Neural crest cell (in vitro differentiated cells): ENCODE data around the gene TTC7B. TPM values are rescaled to one million over a fixed set of nuclear protein-coding genes. Genes with fewer than 3 reads are reported as not detected.

Experiments
- DNase-seq: peaks from one replicate; pipeline ENCODE4 v3.0.0; 2021; ENCODE audit warnings: low read depth, mixed read lengths, low spot score
- H3K27ac Mint-ChIP-seq: one replicate; pipeline ENCODE4 v1.8.0; 2021; ENCODE audit warnings: mild to moderate bottlenecking, mixed read lengths; ENCODE audit not compliant: unreplicated experiment
- H3K27me3 Mint-ChIP-seq: 2 replicates; pipeline ENCODE4 v1.8.0; 2021; ENCODE audit warnings: low read depth, mild to moderate bottlenecking, mixed read lengths
- H3K36me3 Mint-ChIP-seq: 2 replicates; pipeline ENCODE4 v1.8.0; 2021; ENCODE audit warnings: low read depth, mild to moderate bottlenecking, mixed read lengths
- H3K4me1 Mint-ChIP-seq: 2 replicates; pipeline ENCODE4 v1.8.0; 2021; ENCODE audit warnings: mixed read lengths
- H3K4me3 Mint-ChIP-seq: one replicate; pipeline ENCODE4 v1.8.0; 2021; ENCODE audit warnings: mild to moderate bottlenecking, mixed read lengths
- H3K9me3 Mint-ChIP-seq: 2 replicates; pipeline ENCODE4 v1.8.0; 2021; ENCODE audit warnings: mixed read lengths
- CTCF ChIP-seq: fragments of 200-600 bp; sonication (generic); conservative IDR thresholded peaks from 2 replicates; pipeline ENCODE4 v1.5.0; 2021; ENCODE audit warnings: antibody characterized with exemption, mild to moderate bottlenecking
- total RNA-seq: library from RNA; stranded (reverse); gene quantifications from 2 replicates; pipeline ENCODE4 v1.2.1, GENCODE V29; 2021

TTC7B gene
- total RNA-seq, 1 donor from 2014 or later, result 56.4 TPM

DNA sequence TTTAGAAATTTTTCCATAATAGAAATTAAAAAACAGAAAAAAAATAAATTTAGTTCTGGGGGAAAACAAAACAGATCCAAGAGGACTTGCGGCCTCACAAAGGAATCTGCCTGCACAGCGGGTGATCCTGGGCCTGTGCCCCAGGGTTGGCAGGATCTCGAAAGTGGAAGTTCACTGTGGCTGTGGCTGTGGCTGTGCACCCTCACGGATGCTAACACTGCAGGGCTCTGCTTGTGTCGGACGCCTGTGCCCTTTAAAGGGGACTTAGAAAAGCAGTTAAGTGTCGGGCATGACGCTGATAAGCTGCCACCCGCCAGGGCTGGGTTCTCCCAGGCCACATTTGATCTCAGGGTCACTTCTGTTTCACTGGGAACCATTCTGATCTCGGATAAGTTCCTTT, 209.1 kb downstream of the TTC7B start:
- H3K36me3 Mint-ChIP-seq, result peaks cover 3% of the 10 kb centered on the region
- no peak for TF ChIP-seq CTCF
- peaks cover 38% of the 10 kb centered on the region for H3K4me1 Mint-ChIP-seq
- no peaks in the 10 kb centered on the region for H3K9me3 Mint-ChIP-seq
- H3K27ac Mint-ChIP-seq, result no peak overlapping the region
- no peak overlapping the region for H3K4me3 Mint-ChIP-seq
- no peak for DNase-seq
- no peaks in the 10 kb centered on the region for H3K27me3 Mint-ChIP-seq

DNA sequence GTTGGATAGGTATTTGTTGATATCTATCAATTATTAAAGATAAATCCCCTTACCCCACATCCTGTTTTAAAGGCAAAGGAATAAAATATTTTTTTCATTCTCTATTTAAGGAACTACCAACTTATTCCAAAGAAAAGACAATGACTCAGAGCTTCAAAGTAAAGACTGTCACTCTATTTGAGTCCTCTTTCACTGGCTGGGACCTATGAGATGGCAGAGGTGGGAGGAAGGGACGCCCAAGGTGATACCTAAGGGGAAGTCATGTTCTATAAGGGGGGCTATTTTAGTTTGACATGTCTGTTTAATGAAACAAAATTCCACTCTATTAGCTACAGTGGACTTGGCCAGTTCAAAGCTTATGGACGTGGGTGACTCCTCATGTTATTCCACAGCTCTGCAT, 209.8 kb downstream of the TTC7B start:
- no peak for DNase-seq
- Mint-ChIP-seq H3K4me3 (no peak overlapping the region), H3K36me3 (peaks cover 3% of the 10 kb centered on the region), H3K27me3 (no peaks in the 10 kb centered on the region), H3K9me3 (no peaks in the 10 kb centered on the region), H3K27ac (no peak overlapping the region), H3K4me1 (peaks cover 38% of the 10 kb centered on the region)
- no peak for TF ChIP-seq CTCF

- H3K27me3 Mint-ChIP-seq, result no peaks in the 10 kb centered on the region
- no peak for DNase-seq
- TF ChIP-seq CTCF, result no peak
- H3K36me3 Mint-ChIP-seq, result peaks cover 3% of the 10 kb centered on the region
- peaks cover 38% of the 10 kb centered on the region for H3K4me1 Mint-ChIP-seq
- no peaks in the 10 kb centered on the region for H3K9me3 Mint-ChIP-seq
- H3K4me3 Mint-ChIP-seq, result no peak overlapping the region
- no peak overlapping the region for H3K27ac Mint-ChIP-seq
These were observed 210.8 kb downstream of the TTC7B start for GRCh38 chr14:90605430-90605829.

DNA sequence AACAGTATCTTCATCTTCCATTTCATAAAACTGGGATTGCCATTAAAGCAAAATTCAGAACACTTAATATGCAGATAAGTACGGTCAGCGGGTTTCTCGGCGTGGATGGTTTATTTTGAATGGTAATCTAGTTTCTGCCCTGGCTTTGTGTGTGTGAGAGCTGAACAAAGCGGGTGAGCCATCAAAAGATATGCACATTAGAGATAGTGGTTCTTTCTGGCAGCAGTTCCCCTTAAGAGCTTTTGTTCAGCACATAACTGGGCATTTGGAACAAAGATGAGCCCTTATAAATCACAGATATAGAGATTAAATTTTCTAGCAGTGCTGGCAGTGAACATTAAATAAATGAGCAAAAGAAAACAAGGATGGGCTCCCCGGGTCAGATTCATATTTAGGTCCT, 211.9 kb downstream of the TTC7B start:
- Mint-ChIP-seq H3K27me3 (no peaks in the 10 kb centered on the region), H3K4me3 (no peak overlapping the region), H3K36me3 (peaks cover 3% of the 10 kb centered on the region), H3K27ac (peak overlapping the region; percentile 15), H3K9me3 (no peaks in the 10 kb centered on the region), H3K4me1 (peaks cover 48% of the 10 kb centered on the region)
- DNase-seq, result no peak
- no peak for TF ChIP-seq CTCF

DNA sequence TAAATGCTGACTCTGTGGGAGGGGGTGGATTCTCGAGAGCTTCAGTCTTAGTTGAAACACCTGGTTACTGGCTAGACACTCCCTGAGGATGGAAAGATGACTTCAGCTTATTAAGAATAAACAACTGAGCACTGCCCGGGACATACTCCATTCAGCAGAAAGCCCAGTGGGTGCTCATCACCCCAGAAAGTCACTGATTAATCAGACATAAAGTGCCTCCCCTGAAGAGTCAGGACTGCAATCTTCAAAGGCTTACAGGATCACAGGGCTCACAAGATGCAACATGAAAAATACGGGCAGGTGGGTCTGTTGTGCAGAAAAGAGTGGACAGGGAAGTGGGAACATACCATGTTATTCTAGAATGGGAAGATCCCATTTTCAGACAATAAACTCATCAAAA, 212.4 kb downstream of the TTC7B start:
- no peaks in the 10 kb centered on the region for H3K27me3 Mint-ChIP-seq
- H3K4me3 Mint-ChIP-seq, result no peak overlapping the region
- H3K4me1 Mint-ChIP-seq, result peaks cover 48% of the 10 kb centered on the region
- no peak for TF ChIP-seq CTCF
- peaks cover 3% of the 10 kb centered on the region for H3K36me3 Mint-ChIP-seq
- no peak for DNase-seq
- H3K27ac Mint-ChIP-seq, result no peak overlapping the region
- H3K9me3 Mint-ChIP-seq, result no peaks in the 10 kb centered on the region

DNA sequence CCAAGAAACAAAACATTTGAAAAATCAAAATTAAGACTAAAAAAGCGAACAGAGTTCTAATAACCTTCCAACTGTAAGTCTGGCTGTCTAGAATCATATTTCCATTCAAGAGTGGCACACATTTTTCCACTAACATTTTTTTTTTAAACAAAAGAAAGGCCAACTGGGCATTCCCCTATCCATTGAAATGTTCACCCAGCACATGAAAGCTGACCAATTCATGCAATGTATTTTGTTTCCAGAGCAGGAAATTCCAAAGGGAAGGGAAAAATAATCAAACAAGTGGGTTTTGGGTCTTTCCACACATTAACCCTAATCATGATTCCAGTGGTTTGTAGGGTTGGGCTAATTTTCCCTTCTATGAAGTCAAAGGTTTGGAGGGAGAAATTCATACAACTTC, 212.9 kb downstream of the TTC7B start:
- Mint-ChIP-seq H3K9me3 (no peaks in the 10 kb centered on the region), H3K36me3 (peaks cover 3% of the 10 kb centered on the region), H3K27me3 (no peaks in the 10 kb centered on the region), H3K4me3 (no peak overlapping the region), H3K4me1 (peaks cover 46% of the 10 kb centered on the region), H3K27ac (no peak overlapping the region)
- no peak for TF ChIP-seq CTCF
- DNase-seq, result no peak
